HEK293 (cell line): ENCODE results near the gene PRG2.

Source experiments
- CTCF ChIA-PET: fragments of 350-600 bp; formaldehyde crosslinking; extraction: SDS; loops from one replicate; lab custom pipeline; 2021; ENCODE audit warnings: antibody characterized with exemption; lab: Yijun Ruan, JAX
- POLR2A ChIA-PET: fragments of 300-600 bp; formaldehyde crosslinking; extraction: SDS; loops from one replicate; lab custom pipeline; 2020; ENCODE audit warnings: antibody characterized with exemption, inconsistent platforms; lab: Yijun Ruan, JAX
- H3K27ac ChIP-seq: fragments of 200-500 bp; sonication (Bioruptor generic); 2 replicates; pipeline ENCODE4 v1.5.1; 2014; ENCODE audit warnings: low read depth, low read length, control low read depth, inconsistent platforms; ENCODE audit errors: extremely low read depth
- H3K36me3 ChIP-seq, 2 experiments: fragments of 200-500 bp in 1 of 2; sonication (Bioruptor generic) in 1 of 2; 1 replicate in 1 of 2; 2 replicates in 1 of 2; pipeline ENCODE4 v1.5.1; 2014 to 2017; ENCODE audit warnings: inconsistent platforms in 2 of 2, low read length in 2 of 2; ENCODE audit not compliant: control insufficient read depth in 2 of 2, insufficient read depth in 1 of 2
- H3K4me1 ChIP-seq: fragments of 200-500 bp; sonication (Bioruptor generic); 2 replicates; pipeline ENCODE4 v1.5.1; 2014; ENCODE audit warnings: mild to moderate bottlenecking, low read length, inconsistent platforms; ENCODE audit not compliant: control insufficient read depth, insufficient read depth
- H3K4me3 ChIP-seq: 2 replicates; pipeline ENCODE4 v1.5.1; 2011; ENCODE audit warnings: low read depth, mild to moderate bottlenecking, control low read depth, low read length, moderate library complexity
- H3K9me3 ChIP-seq: fragments of 200-500 bp; sonication (Bioruptor generic); 2 replicates; pipeline ENCODE4 v1.5.1; 2014; ENCODE audit warnings: low read depth, low read length, inconsistent platforms; ENCODE audit not compliant: control insufficient read depth, insufficient read depth
- KLF1 ChIP-seq: fragments of 450-650 bp; formaldehyde crosslinking; IDR thresholded peaks from 2 replicates; pipeline ENCODE4 v1.5.1; 2016; ENCODE audit warnings: missing biosample characterization, missing genetic modification characterization
- KLF16 ChIP-seq: fragments of 450-650 bp; formaldehyde crosslinking; IDR thresholded peaks from 2 replicates; pipeline ENCODE4 v1.5.1; 2017; ENCODE audit warnings: missing biosample characterization, missing genetic modification characterization
- KLF9 ChIP-seq: fragments of 450-650 bp; formaldehyde crosslinking; IDR thresholded peaks from 2 replicates; pipeline ENCODE4 v1.5.1; 2016; ENCODE audit warnings: missing biosample characterization, missing genetic modification characterization, low read depth
- MEIS1 ChIP-seq: sonication (generic); formaldehyde crosslinking; IDR thresholded peaks from 2 replicates; pipeline ENCODE4 v1.8.1; 2022; ENCODE audit warnings: missing genetic modification reagents, mild to moderate bottlenecking, borderline replicate concordance
- TCF7L2 ChIP-seq: IDR thresholded peaks from 2 replicates; pipeline ENCODE4 v1.6.1; 2011; ENCODE audit warnings: low read depth, mild to moderate bottlenecking, inconsistent platforms, low read length, moderate library complexity, borderline replicate concordance
- ZBTB1 ChIP-seq: fragments of 450-650 bp; formaldehyde crosslinking; IDR thresholded peaks from 2 replicates; pipeline ENCODE4 v1.5.1; 2016; ENCODE audit warnings: missing biosample characterization, missing genetic modification characterization
- ZEB2 ChIP-seq: fragments of 450-650 bp; formaldehyde crosslinking; IDR thresholded peaks from 2 replicates; pipeline ENCODE4 v1.5.1; 2016; ENCODE audit warnings: missing biosample characterization, missing genetic modification characterization
- ZIC2 ChIP-seq: fragments of 450-650 bp; formaldehyde crosslinking; IDR thresholded peaks from 2 replicates; pipeline ENCODE4 v1.5.1; 2016; ENCODE audit warnings: missing biosample characterization, missing genetic modification characterization
- ZNF140 ChIP-seq: fragments of 450-650 bp; formaldehyde crosslinking; IDR thresholded peaks from 2 replicates; pipeline ENCODE4 v1.5.1; 2016; ENCODE audit warnings: missing biosample characterization, missing genetic modification characterization
- ZNF16 ChIP-seq: fragments of 450-650 bp; formaldehyde crosslinking; IDR thresholded peaks from 2 replicates; pipeline ENCODE4 v1.5.1; 2016; ENCODE audit warnings: low read depth, missing biosample characterization, missing genetic modification characterization
- ZNF239 ChIP-seq: fragments of 450-650 bp; formaldehyde crosslinking; IDR thresholded peaks from 2 replicates; pipeline ENCODE4 v1.5.1; 2016; ENCODE audit warnings: missing biosample characterization, missing genetic modification characterization
- ZNF292 ChIP-seq: fragments of 450-650 bp; formaldehyde crosslinking; IDR thresholded peaks from 2 replicates; pipeline ENCODE4 v1.5.1; 2016; ENCODE audit warnings: low read depth, missing biosample characterization, missing genetic modification characterization, borderline replicate concordance
- ZNF394 ChIP-seq: fragments of 450-650 bp; formaldehyde crosslinking; IDR thresholded peaks from 2 replicates; pipeline ENCODE4 v1.5.1; 2016; ENCODE audit warnings: missing biosample characterization, missing genetic modification characterization, mild to moderate bottlenecking, moderate library complexity, borderline replicate concordance
- ZNF48 ChIP-seq: fragments of 450-650 bp; formaldehyde crosslinking; IDR thresholded peaks from 2 replicates; pipeline ENCODE4 v1.5.1; 2016; ENCODE audit warnings: missing biosample characterization, missing genetic modification characterization
- ZNF501 ChIP-seq: fragments of 450-650 bp; formaldehyde crosslinking; IDR thresholded peaks from 2 replicates; pipeline ENCODE4 v1.5.1; 2016; ENCODE audit warnings: missing biosample characterization, missing genetic modification characterization
- ZNF530 ChIP-seq: fragments of 450-650 bp; formaldehyde crosslinking; IDR thresholded peaks from 2 replicates; pipeline ENCODE4 v1.5.1; 2016; ENCODE audit warnings: low read depth, missing biosample characterization, missing genetic modification characterization
- ZNF544 ChIP-seq: fragments of 450-650 bp; formaldehyde crosslinking; IDR thresholded peaks from 2 replicates; pipeline ENCODE4 v1.5.0; 2017; ENCODE audit warnings: missing biosample characterization, missing genetic modification characterization
- ZNF658 ChIP-seq: fragments of 450-650 bp; formaldehyde crosslinking; IDR thresholded peaks from 2 replicates; pipeline ENCODE4; 2016; ENCODE audit warnings: missing biosample characterization, missing genetic modification characterization
- ZNF664 ChIP-seq: fragments of 450-650 bp; formaldehyde crosslinking; IDR thresholded peaks from 2 replicates; pipeline ENCODE4 v1.5.1; 2016; ENCODE audit warnings: missing biosample characterization, missing genetic modification characterization
- ZNF670 ChIP-seq: fragments of 450-650 bp; formaldehyde crosslinking; IDR thresholded peaks from 2 replicates; pipeline ENCODE4 v1.5.1; 2016; ENCODE audit warnings: missing biosample characterization, missing genetic modification characterization, low read depth
- ZNF707 ChIP-seq: fragments of 450-650 bp; formaldehyde crosslinking; IDR thresholded peaks from 2 replicates; pipeline ENCODE4 v1.5.1; 2016; ENCODE audit warnings: missing biosample characterization, missing genetic modification characterization
- ZNF777 ChIP-seq: fragments of 450-650 bp; formaldehyde crosslinking; IDR thresholded peaks from 2 replicates; pipeline ENCODE4 v1.5.1; 2017; ENCODE audit warnings: missing biosample characterization, missing genetic modification characterization, borderline replicate concordance
- TF ChIP-seq, protein P1 (sequence below): fragments of 450-650 bp; formaldehyde crosslinking; conservative IDR thresholded peaks from 2 replicates; pipeline ENCODE4 v1.5.1; 2016; ENCODE audit warnings: low read depth, missing biosample characterization, missing genetic modification characterization
- TF ChIP-seq, protein P2 (sequence below): fragments of 450-650 bp; formaldehyde crosslinking; IDR thresholded peaks from 2 replicates; pipeline ENCODE4 v1.5.1; 2017; ENCODE audit warnings: missing biosample characterization, missing genetic modification characterization
- TF ChIP-seq, protein P3 (sequence below): fragments of 450-650 bp; formaldehyde crosslinking; IDR thresholded peaks from 2 replicates; pipeline ENCODE4 v1.5.1; 2017; ENCODE audit warnings: missing biosample characterization, mild to moderate bottlenecking, missing genetic modification characterization, moderate library complexity
- TF ChIP-seq, protein P4 (sequence below): fragments of 450-650 bp; formaldehyde crosslinking; IDR thresholded peaks from 2 replicates; pipeline ENCODE4 v1.5.1; 2017; ENCODE audit warnings: missing biosample characterization, missing genetic modification characterization
- TF ChIP-seq, protein P5 (sequence below): fragments of 450-650 bp; formaldehyde crosslinking; optimal IDR thresholded peaks from 2 replicates; pipeline ENCODE3; 2016; ENCODE audit warnings: missing biosample characterization, mild to moderate bottlenecking, missing genetic modification characterization

The PRG2 gene

DNA sequence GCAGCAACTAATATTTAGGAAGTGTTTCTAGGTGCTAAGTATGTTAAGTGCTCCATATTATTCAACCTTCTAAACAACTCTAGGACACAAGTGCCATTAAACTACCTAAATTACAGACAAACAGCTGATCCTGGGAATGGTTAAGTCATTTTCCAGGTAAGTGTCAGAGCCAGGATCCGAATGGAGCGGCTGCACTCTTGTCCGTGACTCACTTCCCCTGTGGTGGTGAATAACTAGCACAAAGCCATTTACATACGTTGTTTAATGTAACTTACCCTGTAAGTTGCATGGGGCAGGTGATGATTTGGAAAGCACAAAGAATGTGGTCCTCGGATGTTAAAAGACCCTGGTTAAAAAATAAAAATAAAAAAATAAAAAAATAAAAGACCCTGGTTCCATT is 8.8 kb upstream of the PRG2 start:
- H3K4me1 ChIP-seq: no peaks in the 10 kb centered on the region
- ChIA-PET POLR2A (no interaction called here), CTCF (interaction anchor here (0.8 to 2.0 kb wide), 3 partner anchors 15 to 58 kb away, joined by 3 to 6 read pairs (median 3); no protein-coding TSS in a partner anchor)
- no peak overlapping the region for H3K27ac ChIP-seq
- no peak overlapping the region for H3K4me3 ChIP-seq
- no peak for TF ChIP-seq MEIS1 (CRISPR knock-in tag)
- no peak for TF ChIP-seq ZNF48 (tag by site-specific recombination)
- no peak for TF ChIP-seq ZNF530 (tag by site-specific recombination)
- TF ChIP-seq, protein P1, sequence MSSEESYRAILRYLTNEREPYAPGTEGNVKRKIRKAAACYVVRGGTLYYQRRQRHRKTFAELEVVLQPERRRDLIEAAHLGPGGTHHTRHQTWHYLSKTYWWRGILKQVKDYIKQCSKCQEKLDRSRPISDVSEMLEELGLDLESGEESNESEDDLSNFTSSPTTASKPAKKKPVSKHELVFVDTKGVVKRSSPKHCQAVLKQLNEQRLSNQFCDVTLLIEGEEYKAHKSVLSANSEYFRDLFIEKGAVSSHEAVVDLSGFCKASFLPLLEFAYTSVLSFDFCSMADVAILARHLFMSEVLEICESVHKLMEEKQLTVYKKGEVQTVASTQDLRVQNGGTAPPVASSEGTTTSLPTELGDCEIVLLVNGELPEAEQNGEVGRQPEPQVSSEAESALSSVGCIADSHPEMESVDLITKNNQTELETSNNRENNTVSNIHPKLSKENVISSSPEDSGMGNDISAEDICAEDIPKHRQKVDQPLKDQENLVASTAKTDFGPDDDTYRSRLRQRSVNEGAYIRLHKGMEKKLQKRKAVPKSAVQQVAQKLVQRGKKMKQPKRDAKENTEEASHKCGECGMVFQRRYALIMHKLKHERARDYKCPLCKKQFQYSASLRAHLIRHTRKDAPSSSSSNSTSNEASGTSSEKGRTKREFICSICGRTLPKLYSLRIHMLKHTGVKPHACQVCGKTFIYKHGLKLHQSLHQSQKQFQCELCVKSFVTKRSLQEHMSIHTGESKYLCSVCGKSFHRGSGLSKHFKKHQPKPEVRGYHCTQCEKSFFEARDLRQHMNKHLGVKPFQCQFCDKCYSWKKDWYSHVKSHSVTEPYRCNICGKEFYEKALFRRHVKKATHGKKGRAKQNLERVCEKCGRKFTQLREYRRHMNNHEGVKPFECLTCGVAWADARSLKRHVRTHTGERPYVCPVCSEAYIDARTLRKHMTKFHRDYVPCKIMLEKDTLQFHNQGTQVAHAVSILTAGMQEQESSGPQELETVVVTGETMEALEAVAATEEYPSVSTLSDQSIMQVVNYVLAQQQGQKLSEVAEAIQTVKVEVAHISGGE (tag by site-specific recombination): no peak
- no peak for TF ChIP-seq ZNF664 (tag by site-specific recombination)
- TF ChIP-seq, protein P2, sequence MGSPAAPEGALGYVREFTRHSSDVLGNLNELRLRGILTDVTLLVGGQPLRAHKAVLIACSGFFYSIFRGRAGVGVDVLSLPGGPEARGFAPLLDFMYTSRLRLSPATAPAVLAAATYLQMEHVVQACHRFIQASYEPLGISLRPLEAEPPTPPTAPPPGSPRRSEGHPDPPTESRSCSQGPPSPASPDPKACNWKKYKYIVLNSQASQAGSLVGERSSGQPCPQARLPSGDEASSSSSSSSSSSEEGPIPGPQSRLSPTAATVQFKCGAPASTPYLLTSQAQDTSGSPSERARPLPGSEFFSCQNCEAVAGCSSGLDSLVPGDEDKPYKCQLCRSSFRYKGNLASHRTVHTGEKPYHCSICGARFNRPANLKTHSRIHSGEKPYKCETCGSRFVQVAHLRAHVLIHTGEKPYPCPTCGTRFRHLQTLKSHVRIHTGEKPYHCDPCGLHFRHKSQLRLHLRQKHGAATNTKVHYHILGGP (tag by site-specific recombination): no peak
- no peak for TF ChIP-seq ZNF670
- no peak for TF ChIP-seq ZNF544
- TF ChIP-seq ZNF501: no peak
- TF ChIP-seq, protein P3, sequence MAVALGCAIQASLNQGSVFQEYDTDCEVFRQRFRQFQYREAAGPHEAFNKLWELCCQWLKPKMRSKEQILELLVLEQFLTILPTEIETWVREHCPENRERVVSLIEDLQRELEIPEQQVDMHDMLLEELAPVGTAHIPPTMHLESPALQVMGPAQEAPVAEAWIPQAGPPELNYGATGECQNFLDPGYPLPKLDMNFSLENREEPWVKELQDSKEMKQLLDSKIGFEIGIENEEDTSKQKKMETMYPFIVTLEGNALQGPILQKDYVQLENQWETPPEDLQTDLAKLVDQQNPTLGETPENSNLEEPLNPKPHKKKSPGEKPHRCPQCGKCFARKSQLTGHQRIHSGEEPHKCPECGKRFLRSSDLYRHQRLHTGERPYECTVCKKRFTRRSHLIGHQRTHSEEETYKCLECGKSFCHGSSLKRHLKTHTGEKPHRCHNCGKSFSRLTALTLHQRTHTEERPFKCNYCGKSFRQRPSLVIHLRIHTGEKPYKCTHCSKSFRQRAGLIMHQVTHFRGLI (tag by site-specific recombination): no peak
- no peak for TF ChIP-seq ZEB2
- TF ChIP-seq KLF9 (tag by site-specific recombination): no peak
- TF ChIP-seq TCF7L2: no peak
- no peak for TF ChIP-seq KLF1 (tag by site-specific recombination)
- TF ChIP-seq, protein P4, sequence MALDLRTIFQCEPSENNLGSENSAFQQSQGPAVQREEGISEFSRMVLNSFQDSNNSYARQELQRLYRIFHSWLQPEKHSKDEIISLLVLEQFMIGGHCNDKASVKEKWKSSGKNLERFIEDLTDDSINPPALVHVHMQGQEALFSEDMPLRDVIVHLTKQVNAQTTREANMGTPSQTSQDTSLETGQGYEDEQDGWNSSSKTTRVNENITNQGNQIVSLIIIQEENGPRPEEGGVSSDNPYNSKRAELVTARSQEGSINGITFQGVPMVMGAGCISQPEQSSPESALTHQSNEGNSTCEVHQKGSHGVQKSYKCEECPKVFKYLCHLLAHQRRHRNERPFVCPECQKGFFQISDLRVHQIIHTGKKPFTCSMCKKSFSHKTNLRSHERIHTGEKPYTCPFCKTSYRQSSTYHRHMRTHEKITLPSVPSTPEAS (tag by site-specific recombination): no peak
- no peak for TF ChIP-seq ZNF140
- no peaks in the 10 kb centered on the region for H3K9me3 ChIP-seq
- no peaks in the 10 kb centered on the region for H3K36me3 ChIP-seq

DNA sequence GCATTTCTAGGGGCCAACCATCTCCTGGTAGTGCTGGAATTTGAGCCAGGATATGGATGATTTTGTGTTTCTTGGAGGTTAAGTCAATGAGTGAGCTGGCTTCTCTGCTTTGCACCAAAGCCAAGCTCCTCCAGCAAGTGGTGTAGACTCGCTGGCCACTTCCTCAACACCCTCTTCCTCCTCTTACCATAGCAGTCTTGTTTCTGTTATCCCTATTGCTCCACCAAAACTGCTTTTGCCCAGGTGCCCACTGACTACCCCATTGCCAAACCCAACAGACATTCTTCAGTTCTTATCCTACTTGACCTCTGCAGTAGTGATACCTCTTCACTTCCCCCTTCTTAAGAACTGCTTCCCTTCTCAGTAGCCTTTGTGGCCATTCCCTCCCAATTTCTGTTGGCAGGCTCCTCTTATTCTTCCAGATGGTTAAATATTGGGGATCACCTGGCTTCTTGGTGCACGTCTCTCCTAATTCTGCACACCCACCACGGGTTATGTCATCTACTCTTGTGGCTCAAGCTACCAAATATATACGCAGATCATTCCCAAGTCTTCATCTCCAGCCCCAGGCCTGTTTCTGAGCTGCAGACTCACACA is 7.0 kb upstream of the PRG2 start:
- ChIA-PET POLR2A (no interaction called here), CTCF (interaction anchor here (0.6 to 1.9 kb wide), 4 partner anchors 13 to 1399 kb away, joined by 3 to 6 read pairs (median 4); no protein-coding TSS in a partner anchor)
- no peaks in the 10 kb centered on the region for H3K36me3 ChIP-seq
- no peaks in the 10 kb centered on the region for H3K9me3 ChIP-seq
- H3K4me1 ChIP-seq: no peaks in the 10 kb centered on the region
- H3K4me3 ChIP-seq: no peak overlapping the region
- H3K27ac ChIP-seq: no peak overlapping the region
- no peak for TF ChIP-seq KLF16 (tag by site-specific recombination)
- TF ChIP-seq, protein P5, sequence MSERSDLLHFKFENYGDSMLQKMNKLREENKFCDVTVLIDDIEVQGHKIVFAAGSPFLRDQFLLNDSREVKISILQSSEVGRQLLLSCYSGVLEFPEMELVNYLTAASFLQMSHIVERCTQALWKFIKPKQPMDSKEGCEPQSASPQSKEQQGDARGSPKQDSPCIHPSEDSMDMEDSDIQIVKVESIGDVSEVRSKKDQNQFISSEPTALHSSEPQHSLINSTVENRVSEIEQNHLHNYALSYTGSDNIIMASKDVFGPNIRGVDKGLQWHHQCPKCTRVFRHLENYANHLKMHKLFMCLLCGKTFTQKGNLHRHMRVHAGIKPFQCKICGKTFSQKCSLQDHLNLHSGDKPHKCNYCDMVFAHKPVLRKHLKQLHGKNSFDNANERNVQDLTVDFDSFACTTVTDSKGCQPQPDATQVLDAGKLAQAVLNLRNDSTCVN (tag by site-specific recombination): no peak
- TF ChIP-seq ZNF292 (tag by site-specific recombination): no peak
- no peak for TF ChIP-seq ZNF239 (tag by site-specific recombination)
- no peak for TF ChIP-seq ZNF394 (tag by site-specific recombination)
- no peak for TF ChIP-seq ZNF501
- no peak for TF ChIP-seq ZNF658 (tag by site-specific recombination)
- no peak for TF ChIP-seq ZIC2 (tag by site-specific recombination)
- no peak for TF ChIP-seq ZBTB1 (tag by site-specific recombination)
- no peak for TF ChIP-seq ZNF707 (tag by site-specific recombination)
- no peak for TF ChIP-seq ZNF777 (tag by site-specific recombination)
- no peak for TF ChIP-seq ZNF16 (tag by site-specific recombination)
